Activated naive CD4-positive, alpha-beta T cell treated with anti-CD3 and anti-CD28 coated beads, Interleukin-2, amount 50 U/mL, for 24 hours (primary cell): ENCODE data around the gene BTBD9.

Source experiments
- H3K27ac Mint-ChIP-seq: one replicate; pipeline ENCODE4 v1.8.0; 2021; ENCODE audit warnings: mild to moderate bottlenecking, mixed read lengths
- H3K27me3 Mint-ChIP-seq: one replicate; pipeline ENCODE4 v1.8.0; 2021; ENCODE audit warnings: mixed read lengths
- H3K36me3 Mint-ChIP-seq: one replicate; pipeline ENCODE4 v1.8.0; 2021; ENCODE audit warnings: mixed read lengths
- H3K4me1 Mint-ChIP-seq: one replicate; pipeline ENCODE4 v1.8.0; 2021; ENCODE audit warnings: mixed read lengths
- H3K4me3 Mint-ChIP-seq: one replicate; pipeline ENCODE4 v1.8.0; 2021; ENCODE audit warnings: mild to moderate bottlenecking, mixed read lengths
- H3K9me3 Mint-ChIP-seq: one replicate; pipeline ENCODE4 v1.8.0; 2021; ENCODE audit warnings: mixed read lengths

The BTBD9 gene

GRCh38 chr6:38346291-38347079, 293.2 kb downstream of the BTBD9 start:
- H3K36me3 Mint-ChIP-seq = peaks cover 23% of the 10 kb centered on the region
- H3K4me1 Mint-ChIP-seq = no peaks in the 10 kb centered on the region
- no peak overlapping the region for H3K4me3 Mint-ChIP-seq
- no peaks in the 10 kb centered on the region for H3K27me3 Mint-ChIP-seq
- no peaks in the 10 kb centered on the region for H3K9me3 Mint-ChIP-seq
- H3K27ac Mint-ChIP-seq = no peak overlapping the region

DNA sequence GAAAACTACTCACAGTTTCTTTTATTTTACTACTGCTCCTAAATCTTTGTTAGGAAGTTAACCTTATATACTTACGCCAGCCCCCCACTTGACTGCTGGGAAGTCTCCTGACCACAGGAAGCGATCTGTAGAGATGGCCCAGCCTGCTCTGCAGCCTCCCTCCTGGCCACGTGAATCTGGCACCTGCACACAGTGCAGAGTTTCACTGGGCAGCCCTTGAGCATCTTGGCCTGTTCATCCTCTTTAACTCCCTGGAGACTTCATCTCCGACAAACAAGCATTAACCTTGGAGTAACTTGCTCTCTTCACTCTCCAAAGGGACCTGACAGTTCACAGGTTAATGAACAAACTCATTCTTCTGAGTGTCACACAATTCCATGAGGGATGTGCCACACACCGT, 294.1 kb downstream of the BTBD9 start:
- no peaks in the 10 kb centered on the region for H3K27me3 Mint-ChIP-seq
- H3K36me3 Mint-ChIP-seq = peaks cover 24% of the 10 kb centered on the region
- H3K4me3 Mint-ChIP-seq = no peak overlapping the region
- no peak overlapping the region for H3K27ac Mint-ChIP-seq
- H3K9me3 Mint-ChIP-seq = no peaks in the 10 kb centered on the region
- no peaks in the 10 kb centered on the region for H3K4me1 Mint-ChIP-seq

DNA sequence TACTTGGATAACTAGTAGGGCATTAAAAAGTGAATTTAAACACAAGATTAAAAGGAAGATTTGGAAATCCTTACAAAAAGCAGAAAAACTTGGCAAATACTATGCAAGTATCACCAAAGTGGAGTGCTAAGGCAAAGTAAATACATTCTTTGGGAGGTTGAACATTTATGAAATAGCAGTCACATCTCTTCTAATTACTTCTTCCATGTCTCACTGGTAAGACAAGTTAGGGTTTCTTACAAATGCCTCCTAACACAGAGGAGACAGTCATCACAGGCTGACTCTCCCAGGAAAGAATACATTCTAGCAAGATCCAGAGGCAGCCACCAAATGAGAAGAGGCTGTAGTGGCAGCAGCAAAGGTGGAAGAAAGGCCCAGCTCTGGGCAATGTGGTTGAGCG, 298.2 kb downstream of the BTBD9 start:
- H3K36me3 Mint-ChIP-seq = peaks cover 48% of the 10 kb centered on the region

GRCh38 chr6:38339914-38340313, 299.8 kb downstream of the BTBD9 start:
- Mint-ChIP-seq H3K36me3 (peaks cover 47% of the 10 kb centered on the region), H3K27ac (no peak overlapping the region), H3K9me3 (no peaks in the 10 kb centered on the region)

More for the DNA sequence above, 298.2 kb downstream of the BTBD9 start:
- Mint-ChIP-seq H3K4me3 (no peak overlapping the region), H3K27ac (no peak overlapping the region), H3K9me3 (no peaks in the 10 kb centered on the region), H3K4me1 (no peaks in the 10 kb centered on the region), H3K27me3 (no peaks in the 10 kb centered on the region)

GRCh38 chr6:38337819-38338465, 301.8 kb downstream of the BTBD9 start:
- H3K4me1 Mint-ChIP-seq = no peaks in the 10 kb centered on the region
- peaks cover 6% of the 10 kb centered on the region for H3K9me3 Mint-ChIP-seq
- no peak overlapping the region for H3K4me3 Mint-ChIP-seq
- no peak overlapping the region for H3K27ac Mint-ChIP-seq
- H3K36me3 Mint-ChIP-seq = peaks cover 55% of the 10 kb centered on the region
- H3K27me3 Mint-ChIP-seq = no peaks in the 10 kb centered on the region

More at GRCh38 chr6:38339914-38340313, 299.8 kb downstream of the BTBD9 start:
- Mint-ChIP-seq H3K4me3 (no peak overlapping the region), H3K27me3 (no peaks in the 10 kb centered on the region), H3K4me1 (no peaks in the 10 kb centered on the region)

DNA sequence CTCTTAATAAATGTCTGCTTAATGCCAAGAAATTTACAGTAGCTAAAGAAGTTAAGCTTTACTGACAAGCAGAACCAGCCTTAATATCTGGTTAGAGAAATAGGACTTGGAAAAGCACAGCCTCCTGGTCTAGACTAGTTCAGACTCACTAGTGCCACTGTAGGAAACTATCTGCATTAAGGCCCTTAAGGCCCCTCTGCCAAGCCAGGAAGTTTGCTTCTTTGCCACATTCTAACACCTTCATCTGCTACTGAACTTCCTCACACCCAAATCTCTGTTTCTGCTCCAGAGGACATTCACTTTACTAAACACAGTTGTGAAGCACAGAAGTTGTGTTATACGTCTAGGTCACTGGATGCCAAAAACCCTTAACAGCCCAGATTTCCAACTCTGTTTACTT, 302.8 kb downstream of the BTBD9 start:
- H3K4me1 Mint-ChIP-seq = no peaks in the 10 kb centered on the region
- H3K9me3 Mint-ChIP-seq = peaks cover 6% of the 10 kb centered on the region
- H3K36me3 Mint-ChIP-seq = peaks cover 55% of the 10 kb centered on the region
- H3K27me3 Mint-ChIP-seq = no peaks in the 10 kb centered on the region
- no peak overlapping the region for H3K27ac Mint-ChIP-seq
- no peak overlapping the region for H3K4me3 Mint-ChIP-seq

- Mint-ChIP-seq H3K4me1 (peaks cover 4% of the 10 kb centered on the region), H3K27ac (no peak overlapping the region), H3K9me3 (no peaks in the 10 kb centered on the region), H3K27me3 (no peaks in the 10 kb centered on the region), H3K4me3 (no peak overlapping the region), H3K36me3 (peaks cover 9% of the 10 kb centered on the region)
Observed at GRCh38 chr6:38326837-38327236, 312.9 kb downstream of the BTBD9 start.

DNA sequence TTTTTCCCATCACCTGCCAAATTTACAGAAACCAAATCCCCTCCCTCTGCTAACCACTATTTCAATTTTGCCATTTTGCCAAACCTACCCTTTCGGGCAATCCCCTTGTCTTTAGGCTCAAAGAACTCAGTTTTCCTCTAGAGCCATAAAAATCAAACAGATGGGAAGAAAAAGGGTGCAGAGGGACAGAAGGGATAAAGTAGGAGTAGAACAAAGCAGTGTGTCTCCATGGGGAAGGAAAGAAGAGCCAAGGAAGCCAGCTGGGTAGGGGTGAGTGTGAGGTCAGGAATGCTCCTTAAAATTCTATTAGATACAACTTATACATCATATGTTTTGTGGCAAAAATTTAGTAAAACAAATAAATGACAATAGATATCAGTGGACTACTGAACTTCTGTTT, 316.5 kb downstream of the BTBD9 start:
- no peak overlapping the region for H3K27ac Mint-ChIP-seq
- H3K36me3 Mint-ChIP-seq = peaks cover 17% of the 10 kb centered on the region

GRCh38 chr6:38322138-38322537, 317.6 kb downstream of the BTBD9 start:
- no peak overlapping the region for H3K27ac Mint-ChIP-seq
- no peak overlapping the region for H3K4me3 Mint-ChIP-seq
- H3K36me3 Mint-ChIP-seq = peaks cover 18% of the 10 kb centered on the region
- no peaks in the 10 kb centered on the region for H3K4me1 Mint-ChIP-seq
- no peaks in the 10 kb centered on the region for H3K27me3 Mint-ChIP-seq
- no peaks in the 10 kb centered on the region for H3K9me3 Mint-ChIP-seq

More for the DNA sequence above, 316.5 kb downstream of the BTBD9 start:
- H3K27me3 Mint-ChIP-seq = no peaks in the 10 kb centered on the region
- H3K9me3 Mint-ChIP-seq = no peaks in the 10 kb centered on the region
- H3K4me1 Mint-ChIP-seq = peaks cover 2% of the 10 kb centered on the region
- H3K4me3 Mint-ChIP-seq = no peak overlapping the region

DNA sequence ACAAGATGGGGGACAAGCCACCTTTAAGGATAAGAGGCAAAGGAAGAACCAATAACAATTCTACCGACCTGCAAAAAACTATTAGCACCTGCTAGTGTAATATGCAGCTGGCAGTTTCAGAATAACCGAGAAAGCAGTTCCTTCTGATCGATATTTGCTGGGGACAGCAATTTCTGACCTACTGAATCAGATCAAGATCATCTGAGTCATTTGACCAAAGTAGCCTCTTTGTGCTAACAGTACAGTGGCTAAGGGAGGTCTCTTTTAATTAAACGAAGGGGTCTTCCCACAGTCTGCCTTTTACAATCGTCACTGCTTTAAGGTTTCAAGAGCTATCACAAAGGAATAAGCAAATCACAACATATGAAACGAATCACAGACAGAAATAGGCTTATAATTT, 318.9 kb downstream of the BTBD9 start:
- no peaks in the 10 kb centered on the region for H3K4me1 Mint-ChIP-seq
- H3K4me3 Mint-ChIP-seq = no peak overlapping the region
- no peaks in the 10 kb centered on the region for H3K27me3 Mint-ChIP-seq

GRCh38 chr6:38320358-38320757, 319.4 kb downstream of the BTBD9 start:
- H3K9me3 Mint-ChIP-seq = no peaks in the 10 kb centered on the region
- H3K27ac Mint-ChIP-seq = no peak overlapping the region
- no peaks in the 10 kb centered on the region for H3K27me3 Mint-ChIP-seq
- H3K4me1 Mint-ChIP-seq = no peaks in the 10 kb centered on the region
- no peak overlapping the region for H3K4me3 Mint-ChIP-seq
- peaks cover 18% of the 10 kb centered on the region for H3K36me3 Mint-ChIP-seq

More for the DNA sequence above, 318.9 kb downstream of the BTBD9 start:
- Mint-ChIP-seq H3K27ac (no peak overlapping the region), H3K36me3 (peaks cover 18% of the 10 kb centered on the region), H3K9me3 (no peaks in the 10 kb centered on the region)

DNA sequence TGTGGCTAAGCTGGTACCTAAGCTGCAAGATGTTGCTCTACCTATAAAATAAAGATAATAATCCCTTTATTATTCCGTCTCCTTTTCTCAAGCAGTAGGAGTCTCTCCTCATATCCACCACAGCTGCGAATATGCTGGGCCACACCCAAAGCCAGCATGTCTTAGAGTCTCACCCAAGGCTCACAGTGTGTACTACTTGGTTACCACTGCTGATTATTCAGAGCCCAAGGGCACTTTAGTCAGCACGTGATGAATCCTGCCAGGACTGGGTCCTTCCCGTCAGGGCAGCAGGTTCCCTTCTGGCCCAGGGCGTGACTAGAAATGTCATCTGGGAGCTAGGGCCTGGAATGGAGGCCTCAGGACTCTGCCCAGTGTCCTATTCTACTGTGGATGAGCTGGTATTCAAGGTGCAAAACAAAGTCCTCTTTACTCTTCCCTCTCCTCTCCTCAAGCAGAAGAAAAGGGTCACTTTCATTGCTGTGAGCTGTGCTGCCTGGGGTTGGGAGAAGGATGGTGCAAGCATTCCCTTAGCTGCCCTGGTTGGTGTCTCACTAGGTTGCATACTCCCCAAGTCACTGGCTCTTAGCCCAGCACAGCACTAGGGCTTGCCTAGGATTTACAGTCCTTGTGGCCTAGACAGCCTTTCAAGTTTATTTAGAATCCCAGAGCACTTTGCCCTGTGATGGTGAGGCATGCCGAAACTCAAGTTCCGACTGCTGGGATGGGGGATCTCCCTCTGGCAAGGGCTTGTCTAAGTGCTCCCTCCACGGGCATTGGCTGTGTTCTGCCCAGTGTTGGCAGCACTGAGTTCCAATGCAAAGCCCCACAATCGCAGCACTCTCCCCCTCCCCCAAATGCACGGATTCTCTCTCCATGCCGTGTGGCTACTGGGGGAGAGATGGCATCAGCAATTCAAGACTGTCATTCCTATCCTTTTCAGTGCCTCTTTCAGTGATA, 320.2 kb downstream of the BTBD9 start:
- Mint-ChIP-seq H3K4me1 (no peaks in the 10 kb centered on the region), H3K27me3 (no peaks in the 10 kb centered on the region), H3K36me3 (peaks cover 20% of the 10 kb centered on the region), H3K27ac (no peak overlapping the region), H3K4me3 (no peak overlapping the region), H3K9me3 (no peaks in the 10 kb centered on the region)

DNA sequence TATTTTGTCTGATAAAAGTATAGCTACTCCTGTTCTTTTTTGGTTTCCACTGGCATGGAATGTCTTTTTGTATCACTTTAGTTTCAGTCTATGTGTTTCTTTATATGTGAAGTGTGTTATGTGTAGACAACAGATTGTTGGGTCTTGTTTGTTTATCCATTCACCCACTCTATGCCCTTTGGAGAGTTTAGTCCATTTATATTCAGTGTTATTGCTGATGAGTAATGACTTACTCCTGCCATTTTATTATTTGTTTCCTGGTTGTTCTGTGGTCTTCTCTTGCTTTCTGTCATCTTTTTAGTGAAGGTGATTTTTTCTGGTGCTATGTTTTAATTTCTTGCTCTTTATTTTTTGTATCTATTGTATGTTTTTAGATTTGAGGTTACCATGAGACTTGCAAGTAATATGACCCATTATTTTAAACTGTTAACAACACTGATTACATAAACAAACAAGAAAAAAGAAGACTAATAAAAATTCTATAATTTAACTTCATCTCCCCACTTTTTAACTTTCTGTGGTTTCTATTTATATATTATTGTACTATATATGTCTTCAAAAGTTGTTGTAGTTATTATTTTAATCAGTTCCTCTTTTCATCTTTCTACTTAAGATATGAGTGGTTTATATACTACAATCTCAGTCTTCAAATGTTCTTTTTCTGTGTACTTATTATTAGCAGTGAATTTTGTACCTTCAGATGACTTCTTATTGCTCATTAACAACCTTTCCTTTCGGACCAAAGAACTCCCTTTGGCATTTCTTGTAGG, 323.4 kb downstream of the BTBD9 start:
- H3K4me1 Mint-ChIP-seq = peaks cover 3% of the 10 kb centered on the region
- no peak overlapping the region for H3K27ac Mint-ChIP-seq
- no peak overlapping the region for H3K4me3 Mint-ChIP-seq
- H3K36me3 Mint-ChIP-seq = peaks cover 16% of the 10 kb centered on the region
- no peaks in the 10 kb centered on the region for H3K27me3 Mint-ChIP-seq
- H3K9me3 Mint-ChIP-seq = no peaks in the 10 kb centered on the region

DNA sequence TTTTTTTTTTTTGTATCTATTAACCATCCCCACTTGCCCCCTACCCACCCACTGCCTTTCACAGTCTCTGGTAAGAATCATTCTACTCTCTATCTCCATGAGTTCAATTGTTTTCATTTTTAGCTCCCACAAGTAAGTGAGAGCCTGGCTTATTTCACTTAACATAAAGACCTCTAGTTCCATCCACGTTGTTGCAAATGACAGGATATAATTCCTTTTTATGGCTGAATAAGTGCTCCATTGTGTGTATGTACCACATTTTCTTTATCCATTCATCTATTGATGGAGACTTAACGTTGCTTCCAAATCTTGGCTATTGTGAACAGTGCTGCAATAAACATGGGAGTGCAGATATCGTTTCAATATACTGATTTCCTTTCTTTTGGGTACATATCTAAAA, 328.5 kb downstream of the BTBD9 start:
- Mint-ChIP-seq H3K27ac (no peak overlapping the region), H3K4me3 (no peak overlapping the region), H3K4me1 (peaks cover 14% of the 10 kb centered on the region), H3K9me3 (no peaks in the 10 kb centered on the region), H3K36me3 (peaks cover 9% of the 10 kb centered on the region), H3K27me3 (no peaks in the 10 kb centered on the region)

DNA sequence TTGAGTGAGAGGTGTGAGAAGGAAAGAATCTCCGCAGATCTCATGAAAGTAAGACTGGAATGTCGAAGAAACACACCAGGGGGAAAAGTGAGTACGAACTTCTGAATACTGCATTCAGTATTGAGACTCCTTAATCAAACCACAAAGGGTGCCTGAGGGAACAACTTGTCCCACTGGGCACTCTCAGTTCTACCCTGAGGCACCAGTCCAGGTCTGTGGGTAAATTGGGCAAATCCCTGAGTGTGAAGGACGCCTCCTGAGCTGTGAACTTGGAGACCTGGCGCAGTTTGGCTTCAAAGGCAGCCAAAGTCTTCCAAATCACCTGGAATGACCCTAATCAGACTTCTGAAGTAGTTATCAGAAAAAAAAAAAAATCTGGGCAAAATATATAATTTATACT, 329.7 kb downstream of the BTBD9 start:
- Mint-ChIP-seq H3K36me3 (peaks cover 8% of the 10 kb centered on the region), H3K4me1 (peaks cover 14% of the 10 kb centered on the region)

More for the DNA sequence above, 329.7 kb downstream of the BTBD9 start:
- Mint-ChIP-seq H3K27ac (no peak overlapping the region), H3K27me3 (no peaks in the 10 kb centered on the region), H3K9me3 (no peaks in the 10 kb centered on the region), H3K4me3 (no peak overlapping the region)
